ENCODE results near the gene TMEM232.

DNA sequence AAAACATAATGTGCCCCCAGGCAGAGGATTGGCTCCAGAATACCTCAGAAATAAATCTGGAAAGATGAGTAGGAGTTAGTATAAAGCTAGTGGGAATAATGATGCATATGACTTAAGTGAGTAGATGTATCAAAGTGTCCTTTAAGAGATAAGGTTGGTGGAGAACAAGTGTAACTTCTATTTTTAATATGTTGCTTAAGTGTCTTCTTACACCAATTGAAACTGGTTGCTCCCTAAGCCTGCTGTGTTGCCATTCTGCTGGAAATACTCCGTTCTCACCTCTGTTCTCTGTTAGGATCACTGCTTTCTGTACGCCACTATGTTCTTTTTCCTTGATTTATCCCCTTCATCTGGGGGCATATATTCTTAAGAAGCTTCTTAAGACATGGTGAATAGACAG lies 286.4 kb downstream of the TMEM232 start:
- no peak for TF ChIP-seq BRD4 (IDR thresholded peaks at IDR 0.05)
- no peak for TF ChIP-seq CBX5 (IDR thresholded peaks at IDR 0.05; ENCODE audit: borderline replicate concordance, low read depth)
- TF ChIP-seq CTCF (IDR thresholded peaks at IDR 0.05 in 2 of 3, conservative IDR thresholded peaks at IDR 0.05 in 1 of 3; ENCODE audit: insufficient read depth in 2 of 3, low read depth in 1 of 3, low read length in 3 of 3), result no peak
- TF ChIP-seq SMAD4 (CRISPR knock-in tag; conservative IDR thresholded peaks at IDR 0.05), result no peak
- TF ChIP-seq ATF4 (CRISPR knock-in tag; IDR thresholded peaks at IDR 0.05), result no peak
- TF ChIP-seq, protein P1, sequence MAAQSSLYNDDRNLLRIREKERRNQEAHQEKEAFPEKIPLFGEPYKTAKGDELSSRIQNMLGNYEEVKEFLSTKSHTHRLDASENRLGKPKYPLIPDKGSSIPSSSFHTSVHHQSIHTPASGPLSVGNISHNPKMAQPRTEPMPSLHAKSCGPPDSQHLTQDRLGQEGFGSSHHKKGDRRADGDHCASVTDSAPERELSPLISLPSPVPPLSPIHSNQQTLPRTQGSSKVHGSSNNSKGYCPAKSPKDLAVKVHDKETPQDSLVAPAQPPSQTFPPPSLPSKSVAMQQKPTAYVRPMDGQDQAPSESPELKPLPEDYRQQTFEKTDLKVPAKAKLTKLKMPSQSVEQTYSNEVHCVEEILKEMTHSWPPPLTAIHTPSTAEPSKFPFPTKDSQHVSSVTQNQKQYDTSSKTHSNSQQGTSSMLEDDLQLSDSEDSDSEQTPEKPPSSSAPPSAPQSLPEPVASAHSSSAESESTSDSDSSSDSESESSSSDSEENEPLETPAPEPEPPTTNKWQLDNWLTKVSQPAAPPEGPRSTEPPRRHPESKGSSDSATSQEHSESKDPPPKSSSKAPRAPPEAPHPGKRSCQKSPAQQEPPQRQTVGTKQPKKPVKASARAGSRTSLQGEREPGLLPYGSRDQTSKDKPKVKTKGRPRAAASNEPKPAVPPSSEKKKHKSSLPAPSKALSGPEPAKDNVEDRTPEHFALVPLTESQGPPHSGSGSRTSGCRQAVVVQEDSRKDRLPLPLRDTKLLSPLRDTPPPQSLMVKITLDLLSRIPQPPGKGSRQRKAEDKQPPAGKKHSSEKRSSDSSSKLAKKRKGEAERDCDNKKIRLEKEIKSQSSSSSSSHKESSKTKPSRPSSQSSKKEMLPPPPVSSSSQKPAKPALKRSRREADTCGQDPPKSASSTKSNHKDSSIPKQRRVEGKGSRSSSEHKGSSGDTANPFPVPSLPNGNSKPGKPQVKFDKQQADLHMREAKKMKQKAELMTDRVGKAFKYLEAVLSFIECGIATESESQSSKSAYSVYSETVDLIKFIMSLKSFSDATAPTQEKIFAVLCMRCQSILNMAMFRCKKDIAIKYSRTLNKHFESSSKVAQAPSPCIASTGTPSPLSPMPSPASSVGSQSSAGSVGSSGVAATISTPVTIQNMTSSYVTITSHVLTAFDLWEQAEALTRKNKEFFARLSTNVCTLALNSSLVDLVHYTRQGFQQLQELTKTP (IDR thresholded peaks at IDR 0.05; ENCODE audit: low read depth in 1 of 2, partially characterized antibody in 2 of 2), result no peak
- TF ChIP-seq TEAD4 (IDR thresholded peaks at IDR 0.05; ENCODE audit: low read length), result no peak
- no peak for TF ChIP-seq TEAD4 (CRISPR knock-in tag; IDR thresholded peaks at IDR 0.05; ENCODE audit: borderline replicate concordance)
- no peak for TF ChIP-seq USF1 (CRISPR knock-in tag; IDR thresholded peaks at IDR 0.05)
- no peak for TF ChIP-seq POLR2AphosphoS2 (IDR thresholded peaks at IDR 0.05; ENCODE audit: low read length)
- TF ChIP-seq JUNB (CRISPR knock-in tag; conservative IDR thresholded peaks at IDR 0.05), result no peak
- no peak for TF ChIP-seq ZKSCAN1 (IDR thresholded peaks at IDR 0.05; ENCODE audit: low read depth, low read length)
- TF ChIP-seq, protein P2, sequence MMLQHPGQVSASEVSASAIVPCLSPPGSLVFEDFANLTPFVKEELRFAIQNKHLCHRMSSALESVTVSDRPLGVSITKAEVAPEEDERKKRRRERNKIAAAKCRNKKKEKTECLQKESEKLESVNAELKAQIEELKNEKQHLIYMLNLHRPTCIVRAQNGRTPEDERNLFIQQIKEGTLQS (IDR thresholded peaks at IDR 0.05), result no peak
- TF ChIP-seq, protein P2 (CRISPR knock-in tag; conservative IDR thresholded peaks at IDR 0.05), result no peak
- TF ChIP-seq ZNF780A (CRISPR knock-in tag; IDR thresholded peaks at IDR 0.05), result no peak
- no peak for TF ChIP-seq POLR2A (conservative IDR thresholded peaks at IDR 0.05)
